Measurements from ENCODE around the gene NPAS1. TPM values are rescaled to one million over a fixed set of nuclear protein-coding genes. Genes with fewer than 3 reads are reported as not detected.

Gene NPAS1
- total RNA-seq, 1 donor from 2014 or later: not detected

DNA sequence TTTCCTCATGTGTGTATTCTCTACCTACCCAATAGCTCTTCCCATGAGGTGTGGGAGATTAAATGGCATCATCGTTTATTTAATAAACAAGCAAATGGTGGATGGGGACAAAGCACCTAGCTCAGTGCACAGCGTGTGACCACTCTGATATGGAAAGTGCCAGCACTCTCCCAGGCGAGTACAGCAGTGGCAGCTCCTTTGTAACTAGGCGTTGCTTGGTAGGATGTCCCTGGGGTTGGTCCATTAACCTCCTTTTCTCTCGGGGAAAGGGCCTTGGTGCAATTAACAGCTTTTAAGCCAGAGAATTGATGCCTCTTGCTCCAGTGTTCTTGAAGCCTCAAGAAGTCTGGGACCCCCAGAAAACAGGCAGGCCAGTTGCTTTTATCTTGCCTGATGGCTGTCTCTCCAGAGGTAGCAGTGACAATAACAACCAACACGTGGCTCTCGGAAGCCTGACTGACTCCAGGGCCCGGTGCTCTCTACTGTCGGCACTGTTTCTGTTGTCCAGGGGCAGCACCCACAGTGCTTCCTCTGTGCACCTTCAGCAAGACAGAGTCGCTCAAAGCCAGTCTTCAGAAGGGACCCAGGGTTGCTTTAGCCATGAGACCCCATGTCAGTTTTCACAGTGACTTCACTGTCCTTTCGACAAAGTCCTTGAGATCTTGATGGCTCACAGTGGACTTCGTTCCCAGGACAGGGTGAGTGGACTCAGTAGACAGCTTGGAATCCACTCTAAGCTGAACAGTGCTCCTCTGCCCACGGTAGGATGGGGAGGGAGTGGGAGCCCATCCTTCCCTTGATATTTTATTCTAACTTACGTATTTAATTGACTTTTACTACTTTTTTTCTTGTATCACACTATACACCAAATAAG lies 33.9 kb upstream of the NPAS1 start:
- ATAC-seq (ENCODE audit: poor library complexity) (no peak), DNase-seq (no peak)
- intact Hi-C loops (cut with DNase I): no loop called here

DNA sequence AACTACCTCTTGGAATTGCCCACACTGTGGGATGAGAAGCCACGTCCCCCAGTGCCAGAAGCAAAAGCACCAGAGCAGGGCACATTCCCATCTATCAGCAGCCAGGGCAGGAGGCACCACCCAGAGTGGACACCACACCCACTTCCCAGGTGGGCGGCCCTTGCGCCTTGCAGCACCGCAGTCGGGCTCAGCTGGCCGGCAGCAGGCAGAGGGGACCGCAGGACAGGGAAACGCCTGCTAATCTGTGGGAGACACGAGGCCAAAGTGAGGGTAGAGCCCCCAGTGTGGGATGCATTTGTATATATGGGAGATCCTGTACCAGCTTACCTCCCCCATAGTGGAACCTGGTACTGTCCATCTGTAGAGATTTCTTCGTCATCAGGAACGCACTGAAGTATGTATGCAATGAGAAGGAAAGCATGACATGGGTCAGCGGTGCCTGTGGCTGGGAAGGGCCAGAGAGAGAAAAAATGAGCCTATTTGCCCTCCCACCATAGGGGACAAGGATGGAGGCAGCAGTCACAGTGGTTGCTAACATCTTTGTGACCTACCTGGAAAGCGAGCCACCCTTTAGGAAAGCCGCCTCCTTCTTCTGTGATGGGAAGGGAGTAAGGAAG lies 30.9 kb upstream of the NPAS1 start:
- ATAC-seq (ENCODE audit: poor library complexity) (no peak), DNase-seq (no peak)
- intact Hi-C loops (cut with DNase I): no loop called here

DNA sequence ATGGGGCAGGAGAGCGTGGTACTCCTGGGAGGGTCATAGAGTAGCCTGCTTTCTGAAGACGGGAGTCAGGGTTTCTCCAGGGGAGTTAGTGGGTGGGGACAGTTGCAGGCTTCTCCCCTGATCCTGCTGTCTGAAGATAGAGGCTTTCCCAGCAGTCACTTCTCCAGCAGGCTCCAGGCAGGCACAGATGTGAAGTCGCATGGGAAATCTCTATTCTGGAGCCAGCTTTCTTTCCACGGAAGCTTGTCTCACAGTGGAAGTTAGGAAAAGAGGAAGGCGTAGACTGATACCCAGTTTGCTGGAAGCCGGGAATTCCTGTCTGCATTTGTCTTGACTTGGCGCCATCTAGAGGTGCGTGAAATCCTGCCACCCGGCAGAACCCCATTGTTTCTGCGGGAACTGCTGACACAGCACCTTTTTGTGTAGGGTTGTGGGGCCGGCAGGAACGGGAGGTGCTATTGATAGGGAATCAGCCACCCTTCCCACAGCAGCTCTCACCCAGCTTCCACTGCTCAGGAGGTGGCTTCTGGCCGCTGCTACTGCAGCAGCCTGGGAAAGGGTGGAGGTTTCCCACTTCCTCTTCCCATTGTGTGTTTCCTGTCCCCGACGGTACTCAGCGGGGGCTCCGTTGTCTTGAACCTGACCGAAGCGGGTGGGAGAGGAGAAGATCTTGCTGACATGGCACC lies 28.5 kb upstream of the NPAS1 start:
- intact Hi-C loops (cut with DNase I): no loop called here
- peak; percentile 79 for ATAC-seq (ENCODE audit: poor library complexity)
- DNase-seq: peak; percentile 85

DNA sequence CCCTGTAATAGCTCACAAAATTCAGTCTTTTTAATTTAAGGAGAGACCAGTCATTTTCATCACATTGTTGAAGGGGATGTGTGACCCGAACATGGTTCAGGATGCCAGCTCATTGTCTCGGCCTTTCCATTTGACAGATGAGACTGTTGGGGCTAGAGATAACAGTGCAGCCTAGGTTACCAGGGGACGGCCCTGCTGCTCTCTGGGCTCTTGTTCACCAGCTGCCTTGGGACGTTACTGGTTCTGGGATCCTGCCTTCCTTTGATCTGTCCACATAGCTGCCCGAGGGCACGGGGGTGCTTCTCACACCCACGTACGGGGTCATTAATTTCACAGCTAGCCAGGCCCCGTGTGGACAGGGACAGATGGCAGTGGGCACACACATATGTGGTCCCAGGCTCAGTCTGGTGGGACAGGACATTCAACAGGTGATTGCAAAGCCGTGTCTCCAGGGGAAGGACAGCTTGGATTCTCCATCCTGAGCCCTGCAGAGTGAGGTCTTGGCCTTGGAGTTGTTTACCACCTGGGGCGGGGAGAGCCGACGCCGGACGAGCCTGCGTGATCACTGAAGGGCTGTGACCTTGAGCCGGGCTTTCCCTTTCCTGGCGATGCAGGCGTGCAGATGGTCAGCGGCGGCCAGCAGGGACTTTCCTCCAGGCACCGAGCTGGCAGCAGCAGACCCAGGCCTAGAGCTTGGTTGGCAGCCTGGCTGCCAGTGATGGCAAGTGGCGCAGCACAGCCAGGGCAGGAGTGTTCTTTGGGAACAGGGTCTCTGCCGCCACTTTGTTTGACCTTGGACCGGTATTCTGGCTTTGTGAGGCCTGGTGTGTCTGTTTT lies 26.7 kb upstream of the NPAS1 start:
- peak; percentile 74 for DNase-seq
- intact Hi-C loops (cut with DNase I): loop anchor here (2.0 kb wide), 1 partner anchor 132 kb away; the partner anchor contains the start of gene ARHGAP35
- peak; percentile 53 for ATAC-seq (ENCODE audit: poor library complexity)

DNA sequence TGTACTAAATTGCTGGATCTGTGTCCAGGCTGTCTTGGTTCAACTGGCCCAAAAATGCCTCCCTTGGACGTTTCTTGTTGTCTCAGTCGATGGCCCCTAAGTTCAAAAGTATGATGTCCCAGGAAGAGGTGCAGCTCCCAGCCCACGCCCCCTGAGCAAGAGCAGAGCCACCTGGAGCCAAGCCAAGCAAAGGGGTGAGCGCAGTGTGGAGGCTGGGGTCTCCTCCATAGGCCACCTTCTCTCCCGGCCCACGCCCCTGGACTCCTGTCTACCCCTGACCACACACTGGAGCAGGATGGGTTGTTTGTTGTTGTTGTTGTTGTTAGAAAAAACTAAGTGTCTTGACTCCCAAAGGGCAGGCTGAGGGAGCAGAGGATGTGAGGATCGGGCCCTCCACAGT lies 26.0 kb upstream of the NPAS1 start:
- intact Hi-C loops (cut with DNase I): loop anchor here (2.0 kb wide), 1 partner anchor 133 kb away; the partner anchor contains the start of gene ARHGAP35
- no peak for DNase-seq
- ATAC-seq (ENCODE audit: poor library complexity): no peak

DNA sequence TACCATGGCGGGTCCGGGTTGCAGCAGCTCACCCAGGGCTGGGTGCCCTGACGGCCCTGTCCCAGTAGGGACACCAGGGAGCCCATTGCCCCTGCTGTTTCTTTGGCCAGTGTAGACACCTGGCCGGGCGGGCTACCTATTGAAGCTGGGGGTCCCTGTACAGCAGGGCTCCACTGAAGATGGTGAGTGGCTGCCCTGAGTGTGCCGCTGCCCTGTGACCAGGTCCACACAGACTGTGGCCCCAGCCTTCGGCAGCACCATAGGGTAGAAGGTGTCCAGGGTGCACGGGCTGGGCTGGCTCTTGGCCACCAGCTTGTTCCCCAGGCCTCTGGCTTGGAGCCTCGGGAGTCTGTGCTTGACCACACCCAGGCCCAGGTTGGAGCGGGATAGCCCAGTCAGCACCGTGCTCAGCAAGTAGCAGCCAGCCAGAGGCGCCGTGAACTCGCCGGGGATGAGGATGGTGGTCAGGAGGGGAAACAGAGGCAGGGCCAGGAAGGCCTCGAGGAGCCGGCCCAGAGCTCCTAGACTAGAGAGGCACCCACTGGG lies 25.4 kb upstream of the NPAS1 start:
- DNase-seq: no peak
- no peak for ATAC-seq (ENCODE audit: poor library complexity)
- intact Hi-C loops (cut with DNase I): no loop called here

DNA sequence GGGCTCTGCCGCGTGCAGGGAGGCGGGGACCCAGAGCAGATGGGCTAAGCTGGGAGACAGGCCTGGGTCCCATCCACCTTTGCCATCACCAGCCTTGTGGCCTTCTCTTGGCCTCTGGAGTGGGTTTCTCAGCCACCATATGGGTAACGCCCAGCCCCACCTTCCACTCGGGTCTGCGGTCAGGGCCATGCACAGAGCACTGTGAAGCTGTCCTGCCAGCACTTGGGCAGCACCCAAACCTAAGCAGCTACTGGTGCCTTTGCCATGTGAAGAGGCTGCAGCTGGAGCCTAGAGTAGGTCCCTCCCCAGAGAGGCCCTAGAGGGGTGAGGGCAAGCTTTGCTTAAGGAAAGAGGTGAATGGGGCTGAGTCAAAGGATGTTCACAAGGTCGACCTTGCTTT lies 24.1 kb upstream of the NPAS1 start:
- ATAC-seq (ENCODE audit: poor library complexity) (peak; percentile 16), DNase-seq (no peak)
- intact Hi-C loops (cut with DNase I): no loop called here

DNA sequence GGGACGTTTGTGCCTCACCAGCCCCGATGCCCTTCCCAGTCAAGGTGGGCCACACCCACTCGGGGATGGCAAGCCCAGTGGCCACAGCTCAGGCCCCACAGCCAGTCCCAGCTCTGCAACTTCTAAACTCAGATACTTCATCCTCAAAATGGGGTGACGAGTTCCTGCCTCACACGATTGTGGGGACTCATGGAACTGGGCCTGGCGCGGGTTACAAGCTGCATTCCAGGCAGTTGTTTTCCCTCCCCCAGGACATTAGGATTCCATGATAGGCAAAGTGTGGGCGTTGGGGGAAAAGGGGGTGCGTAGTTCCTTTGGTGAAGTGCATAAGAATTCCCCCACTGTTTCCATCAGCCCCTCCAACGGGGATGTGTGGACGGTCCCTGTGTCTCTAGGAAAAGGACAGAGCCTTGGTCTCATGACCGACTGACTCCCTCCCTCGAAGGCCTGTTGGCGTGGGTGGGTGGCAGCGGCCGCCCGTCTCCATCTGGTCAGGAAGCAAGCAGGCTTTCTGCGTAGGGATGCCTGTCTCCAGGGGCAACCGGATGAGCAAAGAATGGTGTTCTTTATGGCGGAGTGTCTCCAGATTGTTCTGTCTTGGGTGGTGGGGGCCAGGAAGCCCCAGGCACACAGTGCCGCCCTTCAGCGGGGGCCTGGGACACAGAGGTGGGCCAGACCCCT lies 21.1 kb upstream of the NPAS1 start:
- no peak for DNase-seq
- no peak for ATAC-seq (ENCODE audit: poor library complexity)
- intact Hi-C loops (cut with DNase I): no loop called here

DNA sequence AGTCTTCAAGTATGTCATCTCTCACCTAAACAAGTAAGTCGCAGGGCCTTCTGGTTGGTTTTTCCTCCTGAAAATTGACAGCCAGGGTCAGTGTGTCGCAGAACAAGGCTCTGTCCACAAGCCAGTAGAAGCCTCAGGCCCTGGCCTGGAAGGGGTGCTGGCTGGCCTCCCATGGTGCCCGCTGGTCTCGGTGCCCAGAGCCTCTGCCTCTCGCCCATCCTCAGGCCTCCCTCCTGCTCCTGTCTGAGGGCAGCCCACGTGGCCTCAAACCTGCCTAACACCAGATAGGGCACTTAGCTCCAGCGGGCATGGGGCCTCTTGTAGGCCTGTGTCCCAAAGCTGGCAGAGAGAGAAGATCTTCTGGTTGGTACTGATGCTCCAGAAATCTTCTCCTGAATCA lies 20.3 kb upstream of the NPAS1 start:
- ATAC-seq (ENCODE audit: poor library complexity) (no peak), DNase-seq (no peak)
- intact Hi-C loops (cut with DNase I): no loop called here

DNA sequence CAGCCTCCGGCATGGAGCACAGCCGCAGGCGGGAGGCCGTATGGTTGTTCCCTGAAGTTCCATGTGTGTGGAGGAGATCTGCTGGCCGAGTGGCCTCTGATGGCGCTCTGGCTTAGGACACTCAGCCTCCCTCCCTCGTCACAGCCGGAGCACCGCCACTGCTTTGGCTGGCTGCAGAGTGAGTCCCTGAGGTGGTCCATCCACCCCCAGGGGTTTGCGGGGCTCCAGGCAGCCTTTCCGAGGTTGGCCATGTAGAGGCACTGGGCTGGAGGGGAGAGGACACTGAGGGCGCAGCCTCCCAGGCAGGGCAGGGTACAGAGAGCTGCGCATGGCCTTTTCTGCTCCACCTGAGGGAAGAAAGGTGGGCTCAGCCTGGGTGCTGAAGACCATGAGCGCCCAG lies 19.8 kb upstream of the NPAS1 start:
- no peak for DNase-seq
- intact Hi-C loops (cut with DNase I): no loop called here
- no peak for ATAC-seq (ENCODE audit: poor library complexity)

DNA sequence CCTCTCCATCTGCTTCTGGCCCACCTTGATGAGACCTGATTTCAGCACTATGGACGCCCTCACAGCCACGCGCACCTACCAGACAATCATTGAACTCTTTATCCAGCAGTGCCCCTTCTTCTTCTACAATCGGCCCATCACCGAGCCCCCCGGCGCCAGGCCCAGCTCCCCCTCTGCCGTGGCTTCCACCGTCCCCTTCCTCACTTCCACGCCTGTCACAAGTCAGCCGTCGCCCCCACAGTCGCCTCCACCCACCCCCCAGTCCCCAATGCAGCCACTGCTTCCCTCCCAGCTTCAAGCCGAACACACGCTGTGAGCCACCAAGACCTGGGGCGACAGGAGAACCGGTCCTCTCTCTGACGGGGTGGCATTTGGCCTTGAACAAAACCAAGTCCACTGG lies 19.3 kb upstream of the NPAS1 start:
- intact Hi-C loops (cut with DNase I): no loop called here
- no peak for DNase-seq
- ATAC-seq (ENCODE audit: poor library complexity): no peak

DNA sequence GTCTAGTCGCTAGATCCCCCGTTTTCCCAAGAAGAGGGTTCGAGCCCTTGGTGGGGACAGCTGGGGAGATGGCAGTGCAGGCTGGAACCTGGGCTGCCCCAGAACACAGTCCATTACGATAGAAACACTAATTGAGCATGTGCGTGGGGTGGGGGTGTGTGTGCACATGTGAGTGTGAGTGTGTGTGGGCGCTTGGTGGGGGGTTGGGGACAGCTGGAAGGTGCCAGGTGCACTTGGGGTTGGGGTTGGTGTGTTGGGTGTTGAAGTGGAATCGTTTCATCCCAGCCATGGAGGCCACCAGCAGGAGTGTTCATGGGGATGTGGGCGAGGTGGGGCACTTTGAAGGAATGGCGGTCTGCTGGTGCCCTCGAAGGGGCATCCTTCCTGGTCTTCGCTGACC lies 18.1 kb upstream of the NPAS1 start:
- ATAC-seq (ENCODE audit: poor library complexity) (no peak), DNase-seq (no peak)
- intact Hi-C loops (cut with DNase I): no loop called here

DNA sequence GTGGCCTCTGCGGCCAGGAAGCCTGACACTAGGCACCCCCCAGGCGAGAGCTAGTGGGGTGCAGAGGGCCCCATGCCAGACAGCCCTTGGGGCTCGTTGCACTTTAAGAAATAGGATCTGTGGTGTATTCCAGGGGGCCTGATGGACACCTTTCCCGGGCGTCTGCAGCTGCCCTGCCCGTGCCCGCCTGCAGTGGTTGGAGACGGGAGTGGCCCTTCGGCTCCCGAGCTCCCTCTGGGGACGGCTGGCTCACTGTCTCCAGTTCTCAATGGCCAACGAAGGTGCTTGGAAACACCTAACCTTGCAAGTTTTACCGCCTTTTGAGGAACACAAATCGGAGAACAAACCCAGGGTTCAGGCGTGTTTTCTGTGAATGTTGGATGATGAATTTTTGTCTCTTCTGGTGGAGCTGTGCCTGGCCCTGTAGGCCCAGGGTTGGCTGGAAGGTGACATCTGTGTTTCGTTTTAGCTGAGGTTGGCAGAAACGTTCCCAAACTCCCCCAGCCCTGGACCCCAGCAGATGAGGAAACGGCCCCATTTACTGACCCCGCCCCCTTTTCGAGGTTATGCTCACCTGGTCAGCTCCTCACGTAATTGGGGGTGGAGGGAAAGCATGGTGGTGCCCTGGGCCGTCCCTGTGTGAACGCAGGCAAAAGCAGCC lies 17.4 kb upstream of the NPAS1 start:
- DNase-seq (no peak), ATAC-seq (ENCODE audit: poor library complexity) (peak; percentile 26)
- intact Hi-C loops (cut with DNase I): no loop called here

DNA sequence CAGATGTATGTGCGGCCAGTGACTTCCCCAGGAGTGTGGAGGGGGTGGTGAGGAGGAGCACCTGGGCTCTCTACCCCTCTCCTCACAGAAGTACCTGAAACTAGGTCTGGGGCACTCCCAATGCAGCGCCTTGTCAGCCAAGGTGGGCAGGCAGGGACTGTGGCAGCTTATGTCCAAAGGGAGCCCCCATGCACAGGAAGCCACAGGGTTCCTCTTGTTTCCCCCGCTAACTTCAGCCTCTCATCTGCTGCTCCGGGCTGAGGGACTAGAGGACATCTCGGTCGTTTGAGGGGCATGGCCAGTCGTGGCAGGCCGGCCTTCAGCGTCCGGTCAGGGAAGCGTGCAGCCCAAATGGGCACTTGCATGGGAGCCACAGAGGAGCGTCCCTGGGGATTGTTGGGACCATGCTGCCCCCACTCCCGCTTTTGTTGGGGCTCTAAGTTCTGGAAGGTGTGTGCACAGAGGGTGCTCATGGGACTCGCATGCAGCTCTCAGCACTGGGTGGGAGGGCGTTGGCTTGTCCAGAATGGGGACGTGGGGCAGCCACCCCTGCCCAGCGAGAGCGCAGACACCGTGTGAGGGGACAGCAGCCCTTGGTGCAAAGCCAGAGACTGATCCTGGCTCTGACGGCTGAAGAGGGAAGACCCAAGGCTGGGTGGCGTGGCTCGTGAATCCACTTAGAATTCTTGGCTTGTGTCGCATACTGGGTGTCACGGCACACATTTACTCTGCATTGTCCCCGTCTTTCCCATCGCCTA lies 16.6 kb upstream of the NPAS1 start:
- DNase-seq (no peak), ATAC-seq (ENCODE audit: poor library complexity) (peak; percentile 43)
- intact Hi-C loops (cut with DNase I): no loop called here

DNA sequence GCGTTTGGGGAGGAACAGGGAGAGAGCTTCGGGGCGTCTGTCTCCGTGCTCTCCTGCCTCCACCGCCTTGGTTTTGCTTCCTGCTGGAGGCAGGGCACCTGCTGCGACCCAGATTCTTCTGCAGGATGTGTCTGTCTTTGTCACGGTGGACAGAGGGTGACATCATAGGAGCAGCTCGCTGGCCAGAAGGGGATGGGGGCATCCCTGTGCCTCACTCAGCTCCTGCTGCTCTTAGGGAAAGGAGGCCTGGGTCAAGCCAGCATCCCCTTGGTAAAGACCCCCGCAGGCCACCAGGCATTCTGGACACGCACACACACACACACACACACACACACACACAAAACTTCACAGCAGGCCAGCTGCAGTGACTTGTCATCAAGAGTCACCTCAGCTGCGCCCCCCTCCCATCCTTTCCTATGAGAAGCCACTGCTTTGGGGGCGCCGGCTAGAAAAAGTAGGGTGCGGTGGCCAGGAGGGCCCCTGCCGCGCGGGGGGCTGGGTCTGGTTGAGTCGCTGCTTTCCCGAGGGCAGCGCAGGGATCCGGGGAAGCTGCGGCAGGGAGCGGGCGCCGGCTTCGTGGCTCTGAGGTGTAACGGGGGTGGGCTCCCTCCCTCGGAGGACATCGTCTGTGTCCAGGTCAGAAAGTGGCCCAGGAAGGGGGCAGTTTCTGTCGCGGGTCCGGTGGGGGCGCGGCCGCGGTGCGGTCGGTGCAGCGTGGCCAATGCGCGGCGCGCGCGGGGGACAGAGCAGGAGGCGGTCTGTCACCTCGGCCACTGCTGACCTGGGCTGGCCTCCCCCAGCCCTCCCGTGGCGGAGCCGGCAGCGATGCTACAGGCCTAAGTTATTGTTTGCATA lies 15.8 kb upstream of the NPAS1 start:
- intact Hi-C loops (cut with DNase I): no loop called here
- DNase-seq: no peak
- ATAC-seq (ENCODE audit: poor library complexity): peak; percentile 24

DNA sequence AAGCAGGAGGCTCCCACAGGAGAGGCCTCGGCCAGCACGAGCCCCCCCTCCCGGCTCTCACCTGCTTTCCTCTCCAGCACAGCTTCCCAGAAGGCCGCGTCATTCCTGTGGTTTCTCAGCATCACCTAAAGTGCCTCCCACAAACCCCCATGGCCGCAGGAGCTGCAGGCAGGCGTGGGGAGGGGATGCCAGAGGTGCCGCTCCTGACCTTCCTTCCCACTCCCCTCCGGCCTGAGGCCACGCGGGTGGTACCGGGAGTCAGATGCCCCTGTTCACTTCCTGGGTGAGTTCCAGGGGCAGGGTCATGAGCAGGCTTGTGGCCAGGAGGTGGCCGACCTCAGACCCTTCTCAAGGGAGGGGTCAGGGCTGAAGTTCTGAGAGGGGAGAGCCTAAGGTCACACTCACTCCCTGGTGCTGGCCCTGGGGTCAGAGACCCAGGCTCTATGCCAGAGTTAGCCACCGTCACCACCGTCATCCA lies 14.4 kb upstream of the NPAS1 start:
- no peak for DNase-seq
- intact Hi-C loops (cut with DNase I): no loop called here

More for the DNA sequence above, 14.4 kb upstream of the NPAS1 start:
- ATAC-seq (ENCODE audit: poor library complexity): no peak
